PFSK-1 (cell line): ENCODE results near the gene NRROS. TPM values are rescaled to one million over a fixed set of nuclear protein-coding genes. Genes with fewer than 3 reads are reported as not detected.

Source experiments
- FOXP2 ChIP-seq: optimal IDR thresholded peaks from 2 replicates; pipeline ENCODE3; 2011; ENCODE audit warnings: borderline replicate concordance, control low read depth, inconsistent platforms; ENCODE audit not compliant: insufficient read depth; ENCODE audit errors: extremely low read length, extremely low read depth
- POLR2AphosphoS5 ChIP-seq: IDR thresholded peaks from 2 replicates; pipeline ENCODE4 v1.6.1; 2012; ENCODE audit warnings: low read depth, mild to moderate bottlenecking, control low read depth, low read length, moderate library complexity
- REST ChIP-seq, 2 experiments: IDR thresholded peaks; 2 replicates each; pipeline versions ENCODE4 v1.6.1 to v1.8.0; 2011 to 2012; ENCODE audit warnings: low read depth in 2 of 2, low read length in 2 of 2, control low read depth in 1 of 2, inconsistent platforms in 1 of 2, mild to moderate bottlenecking in 1 of 2, moderate library complexity in 1 of 2; ENCODE audit not compliant: insufficient read depth in 1 of 2
- SIN3A ChIP-seq: IDR thresholded peaks from 2 replicates; pipeline ENCODE4 v1.6.1; 2012; ENCODE audit warnings: mild to moderate bottlenecking, low read length, moderate library complexity, borderline replicate concordance; ENCODE audit not compliant: insufficient read depth
- TAF1 ChIP-seq: IDR thresholded peaks from 2 replicates; pipeline ENCODE4 v1.6.1; 2012; ENCODE audit warnings: low read length, control low read depth, borderline replicate concordance; ENCODE audit not compliant: insufficient read depth
- polyA plus RNA-seq: library from polyadenylated mRNA; unstranded; fragments of >200 nt; gene quantifications from one replicate; pipeline ENCODE4 v1.2.1, GENCODE V29; 2012; ENCODE audit warnings: low read depth, missing spikeins; ENCODE audit not compliant: insufficient read length

The NRROS gene
- polyA plus RNA-seq: 11.9 TPM

- TF ChIP-seq REST (IDR thresholded peaks at IDR 0.05; ENCODE audit: insufficient read depth in 1 of 2, low read depth in 2 of 2, low read length in 2 of 2): no peak
- TF ChIP-seq TAF1: no peak
- TF ChIP-seq FOXP2: no peak
- TF ChIP-seq SIN3A: no peak
- TF ChIP-seq POLR2AphosphoS5: no peak
Measured at GRCh38 chr3:196639483-196640296, at the start of gene NRROS. TSS of gene NRROS (plus strand) at chr3:196639694. CDS start at chr3:196654540, 14,846 bp downstream.

DNA sequence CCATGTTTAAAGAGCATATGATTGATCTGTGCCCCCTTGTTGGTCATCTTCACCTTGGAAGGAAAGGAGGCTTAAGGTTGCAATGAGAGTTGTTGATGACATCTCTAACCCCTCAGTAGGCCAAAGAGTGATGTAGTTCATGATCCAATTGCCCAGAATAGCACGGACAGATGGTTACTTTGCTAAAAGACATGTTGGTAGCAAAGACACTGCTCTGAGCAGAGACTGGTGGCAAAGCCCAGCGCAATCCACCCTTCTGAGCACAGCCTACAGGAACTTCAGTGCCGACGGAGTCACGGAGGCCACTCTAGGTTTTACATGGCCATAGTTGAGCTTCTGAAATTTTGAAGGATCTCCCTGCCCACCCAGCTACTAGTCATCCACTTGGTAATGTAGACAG, 49.2 kb upstream of the NRROS start:
- no peak for TF ChIP-seq FOXP2
- TF ChIP-seq TAF1: no peak
- TF ChIP-seq SIN3A: no peak
- TF ChIP-seq REST (IDR thresholded peaks at IDR 0.05; ENCODE audit: insufficient read depth in 1 of 2, low read depth in 2 of 2, low read length in 2 of 2): no peak
- TF ChIP-seq POLR2AphosphoS5: no peak

DNA sequence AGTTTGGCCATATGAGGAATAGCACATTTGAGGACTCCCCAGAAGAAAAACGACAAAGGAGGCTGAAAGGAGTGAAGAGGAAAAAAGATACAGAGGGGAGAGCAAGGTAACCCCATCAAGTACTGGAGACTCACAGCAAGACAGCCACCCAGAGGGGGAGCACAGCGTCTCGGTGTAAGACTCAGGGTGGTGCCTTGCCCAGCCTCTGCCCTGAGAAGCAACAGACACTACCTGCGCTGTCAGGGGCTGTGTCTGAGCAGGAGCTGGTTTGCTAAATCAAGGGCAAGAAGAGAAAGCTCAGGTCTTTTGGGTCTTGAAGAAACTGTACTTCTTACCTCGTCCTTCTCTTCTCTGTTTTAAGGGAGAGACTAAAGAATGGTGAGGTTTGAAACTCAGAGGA, 43.1 kb upstream of the NRROS start:
- TF ChIP-seq REST (IDR thresholded peaks at IDR 0.05; ENCODE audit: insufficient read depth in 1 of 2, low read depth in 2 of 2, low read length in 2 of 2) (no peak), FOXP2 (no peak), POLR2AphosphoS5 (no peak), SIN3A (no peak), TAF1 (no peak)

- TF ChIP-seq TAF1 (no peak), FOXP2 (no peak), POLR2AphosphoS5 (no peak), REST (IDR thresholded peaks at IDR 0.05; ENCODE audit: insufficient read depth in 1 of 2, low read depth in 2 of 2, low read length in 2 of 2) (no peak), SIN3A (no peak)
Measured at GRCh38 chr3:196599734-196600128, 39.8 kb upstream of the NRROS start.

DNA sequence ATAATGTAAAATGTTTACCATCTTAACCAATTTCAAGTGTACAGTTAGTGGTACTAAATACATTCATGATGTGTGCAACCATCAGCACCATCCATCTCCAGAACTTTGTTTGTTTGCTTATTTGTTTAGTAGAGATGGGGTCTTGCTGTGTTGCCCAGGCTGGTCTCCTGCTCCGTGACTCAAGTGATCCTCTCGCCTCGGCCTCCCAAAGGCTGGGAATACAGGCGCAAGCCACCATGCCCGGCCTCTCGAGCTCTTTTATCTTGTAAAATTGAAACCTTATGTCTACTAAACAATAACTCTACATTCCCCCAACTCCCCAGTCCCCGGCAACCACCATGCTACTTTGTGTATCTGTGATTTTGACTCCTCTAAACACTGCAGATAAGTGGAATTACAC, 39.1 kb upstream of the NRROS start:
- no peak for TF ChIP-seq TAF1
